Activated T-cell treated with anti-CD3 and anti-CD28 coated beads for 48 hours (primary cell): ENCODE results near the gene PRICKLE2.

Source experiments
- DNase-seq: peaks from one replicate; pipeline ENCODE4 v3.0.0-alpha.2; 2020; ENCODE audit warnings: low read depth

The PRICKLE2 gene

DNA sequence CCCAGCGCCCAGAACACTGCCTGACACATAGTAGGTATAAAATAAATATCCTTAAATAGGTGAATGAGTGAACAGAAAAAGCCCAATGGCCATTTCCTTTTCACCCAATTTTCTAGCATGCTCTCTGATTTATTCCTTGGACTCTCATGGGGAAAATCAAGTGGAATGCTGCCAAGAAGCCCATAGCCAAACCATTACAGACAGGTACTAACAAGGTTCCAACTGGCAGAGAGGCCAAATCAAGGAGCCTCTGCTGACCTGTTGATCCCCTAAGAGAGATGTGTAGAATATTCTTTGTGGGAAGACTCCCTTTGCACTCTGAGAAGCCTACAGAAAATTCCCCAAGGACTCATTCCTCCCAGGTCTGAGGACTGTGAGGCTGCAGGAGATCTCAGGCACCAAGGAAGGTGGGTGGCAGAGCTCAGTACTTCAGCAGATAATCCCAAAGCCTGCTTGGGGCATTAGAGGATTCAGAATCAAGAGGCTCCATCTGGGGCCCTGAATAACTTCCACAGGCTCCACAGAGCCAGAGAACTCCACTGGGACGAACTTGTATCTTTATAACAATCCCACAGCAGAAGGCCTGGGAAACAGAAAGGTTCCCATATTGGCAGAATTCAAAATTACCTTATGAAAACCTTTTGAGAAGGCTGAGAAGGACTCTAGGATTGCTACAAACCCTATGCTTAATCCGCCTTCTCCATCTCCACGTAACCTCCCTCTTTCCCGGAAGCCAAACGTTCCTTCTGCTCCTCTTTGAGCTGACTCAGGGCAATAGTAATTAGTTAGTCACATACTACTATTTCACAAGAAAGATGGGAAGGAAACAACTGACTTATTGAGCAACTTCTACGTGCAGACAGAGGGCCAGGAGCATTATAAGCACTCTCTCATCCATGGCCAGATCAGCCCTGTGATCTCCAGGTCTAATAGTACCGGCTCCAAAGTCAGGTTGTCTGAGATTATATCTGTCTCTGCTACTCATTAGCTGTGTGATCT, 34.5 kb downstream of the PRICKLE2 start:
- DNase-seq, result no peak

DNA sequence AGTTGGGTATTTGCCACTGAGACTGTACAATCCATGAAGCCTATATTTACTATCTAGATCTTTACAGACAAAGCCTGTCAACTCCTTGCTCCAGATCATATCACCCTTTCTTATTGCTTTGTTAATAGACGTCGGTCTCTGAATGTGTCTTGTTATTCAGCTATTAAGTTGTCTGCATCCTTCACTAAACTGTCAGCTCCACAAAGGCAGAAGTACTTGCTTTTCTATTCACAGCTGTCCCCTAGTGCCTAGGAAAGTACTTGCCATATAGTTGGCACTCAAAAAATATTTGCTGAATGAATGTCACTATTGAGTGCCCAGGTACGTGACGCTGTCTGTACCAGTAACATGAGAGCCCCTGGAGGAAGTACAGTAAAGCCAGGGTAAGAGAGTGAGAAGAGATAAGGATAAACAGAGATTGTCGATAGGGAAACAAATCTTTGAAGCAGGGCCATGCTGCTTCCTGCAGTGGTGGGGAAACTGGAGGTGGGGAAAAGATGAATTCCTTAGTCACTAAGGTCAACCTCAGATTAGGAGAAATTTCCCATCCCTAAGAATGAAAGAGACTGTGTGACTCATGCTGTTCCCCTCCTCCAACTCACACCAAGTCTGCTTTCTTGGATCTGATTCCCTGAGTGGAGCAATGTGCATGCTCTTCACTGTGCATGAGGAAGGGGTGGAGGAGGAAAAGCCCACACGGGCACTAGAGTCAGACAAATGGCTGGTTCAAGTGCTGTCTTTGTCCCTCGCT, 36.3 kb downstream of the PRICKLE2 start:
- no peak for DNase-seq

DNA sequence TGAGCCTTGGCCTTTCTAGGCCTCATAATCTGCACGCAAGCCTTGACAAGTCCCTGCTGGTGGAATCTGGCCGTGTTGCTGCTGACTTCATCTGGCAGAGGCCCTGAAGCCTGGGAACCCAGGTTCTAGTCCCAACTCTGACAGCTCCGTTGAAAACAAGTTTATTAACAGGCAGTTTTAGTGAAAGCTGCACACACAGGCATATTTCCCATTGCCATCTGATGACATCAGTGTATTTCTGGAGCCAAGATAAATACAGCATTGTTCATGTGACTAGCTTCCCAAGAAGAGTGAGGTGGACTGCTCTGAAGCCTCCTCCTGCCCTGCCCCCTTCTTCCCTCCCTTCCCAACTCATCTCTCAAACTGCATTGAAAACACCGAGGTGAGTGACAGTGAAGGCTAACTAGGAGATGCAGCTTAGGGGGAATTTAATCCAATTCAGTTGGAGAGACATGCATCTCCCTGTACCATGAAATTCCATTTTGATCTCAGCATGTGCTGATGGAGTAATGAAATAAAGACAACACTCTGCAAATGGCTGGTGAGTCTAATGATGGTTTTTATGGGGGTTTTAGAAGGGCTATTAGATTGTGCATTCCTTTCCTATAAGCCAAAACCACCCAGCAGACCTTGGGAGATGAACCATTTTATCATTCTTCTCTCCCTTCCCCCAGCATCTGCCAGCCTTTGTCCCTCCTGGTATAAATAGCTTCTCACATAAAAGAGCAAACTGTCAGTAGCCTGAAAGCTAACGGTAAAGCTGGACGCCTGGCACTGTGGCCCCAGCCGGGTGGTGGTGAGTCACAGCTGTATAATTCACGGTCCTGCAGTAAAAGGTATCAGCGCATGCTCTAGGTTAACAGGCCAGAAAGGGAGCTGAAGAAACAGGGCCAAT, 38.0 kb downstream of the PRICKLE2 start:
- DNase-seq, result no peak

DNA sequence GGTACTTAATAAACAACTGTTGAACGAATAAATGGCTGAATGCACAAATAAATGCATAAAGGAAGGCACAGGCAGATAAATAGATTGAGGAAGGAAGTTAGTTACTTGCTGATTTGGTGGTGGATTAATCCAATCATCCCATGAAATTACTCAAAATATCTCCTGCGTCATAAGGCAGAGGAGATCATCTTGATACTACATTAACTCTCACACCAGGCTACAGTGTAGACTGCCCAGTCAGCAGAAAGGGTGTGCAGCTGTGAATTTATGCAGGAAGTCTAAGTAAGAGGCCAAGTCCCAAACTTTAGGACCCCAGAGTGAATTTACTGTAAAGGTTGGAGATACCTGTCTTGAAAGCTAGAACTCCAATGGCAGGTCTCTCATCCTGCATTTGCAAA, 38.6 kb downstream of the PRICKLE2 start:
- DNase-seq, result no peak

DNA sequence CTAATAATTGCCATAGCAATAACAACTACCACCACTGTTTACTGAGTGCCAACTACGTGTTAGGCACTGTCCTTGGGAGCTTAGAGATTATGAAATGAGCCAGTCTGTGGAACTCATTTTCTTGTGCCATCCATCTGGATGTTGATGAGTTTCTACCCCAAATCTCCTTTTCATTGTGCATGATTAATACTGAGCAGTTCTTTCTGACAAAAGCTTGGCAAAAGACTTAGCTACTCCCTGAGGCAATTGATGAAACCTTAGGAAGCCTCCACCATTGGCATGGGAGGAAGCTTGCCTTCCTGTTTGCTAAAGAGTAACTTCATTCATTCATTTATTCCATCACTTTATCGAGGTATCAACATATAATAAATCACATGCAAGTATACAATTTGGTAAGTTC, 39.8 kb downstream of the PRICKLE2 start:
- DNase-seq, result no peak

DNA sequence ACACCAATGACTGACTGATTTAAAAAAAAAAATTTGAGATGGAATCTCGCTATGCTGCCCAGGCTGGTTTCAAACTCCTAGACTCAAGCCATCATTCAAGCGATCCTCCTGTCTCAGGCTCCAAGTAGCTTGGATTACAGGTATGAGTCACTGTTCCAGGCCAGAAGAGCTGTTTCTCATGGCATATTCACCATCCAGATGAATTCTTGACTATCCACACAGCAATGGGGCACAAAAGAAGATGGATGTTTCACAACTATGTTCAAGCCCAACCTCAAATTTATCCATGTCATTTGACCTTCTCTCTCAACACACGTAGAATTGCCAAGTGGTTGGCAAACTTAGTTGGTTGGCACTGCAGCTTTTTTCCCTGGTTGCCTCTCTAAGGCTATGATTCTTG, 40.6 kb downstream of the PRICKLE2 start:
- DNase-seq, result no peak

DNA sequence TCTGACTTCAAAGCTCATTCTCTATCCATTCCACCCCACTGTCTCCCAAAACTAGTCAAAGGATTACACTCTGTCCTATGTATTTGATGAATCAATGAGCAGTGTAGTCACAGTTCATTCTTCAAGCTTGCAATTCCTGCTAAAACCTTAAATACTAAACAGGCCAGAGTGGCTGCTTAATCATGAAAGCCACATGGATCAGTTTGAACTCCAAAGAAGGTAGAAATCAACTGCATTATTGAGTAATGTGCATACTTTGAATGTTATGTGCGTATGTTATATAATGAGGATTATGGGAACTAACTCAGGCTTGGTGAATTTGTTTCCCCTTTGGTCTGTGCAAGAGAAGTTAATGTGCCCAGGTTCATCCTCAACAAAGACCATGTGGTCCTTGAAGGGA, 45.4 kb downstream of the PRICKLE2 start:
- DNase-seq, result no peak

DNA sequence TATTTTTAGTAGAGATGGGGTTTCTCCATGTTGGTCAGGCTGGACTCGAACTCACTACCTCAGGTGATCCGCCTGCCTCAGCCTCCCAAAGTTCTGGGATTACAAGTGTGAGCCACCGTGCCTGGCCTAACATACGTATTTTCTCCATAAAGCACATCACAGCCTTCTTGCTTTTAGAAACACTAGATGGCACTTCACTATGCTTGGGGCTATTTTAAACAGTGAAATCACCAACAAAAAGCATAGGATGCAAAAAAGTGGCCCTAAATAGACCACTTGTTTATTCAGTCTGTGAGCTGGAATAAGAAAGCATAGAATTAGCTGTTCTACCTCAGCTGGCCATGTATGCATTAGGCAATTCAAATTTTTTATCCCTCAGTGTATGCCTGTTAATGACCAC, 46.0 kb downstream of the PRICKLE2 start:
- DNase-seq, result no peak

DNA sequence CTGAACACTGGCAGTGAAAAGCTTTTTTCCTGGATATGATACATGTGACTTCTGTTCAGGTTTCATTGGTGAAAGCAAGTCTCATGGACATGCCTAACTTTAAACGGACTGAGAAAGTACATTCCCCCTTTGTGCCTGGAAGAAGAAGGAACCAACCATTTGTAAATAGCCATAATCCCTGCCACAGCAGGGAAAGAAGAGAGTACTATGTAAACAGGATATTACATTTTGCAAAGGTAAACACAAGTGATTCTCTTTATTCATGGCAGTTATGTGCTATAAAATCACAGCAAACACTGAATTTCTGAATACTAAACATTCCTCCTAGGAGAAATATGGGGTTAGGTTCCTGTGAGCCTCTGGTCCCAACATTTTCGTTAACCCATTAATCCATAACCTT, 46.8 kb downstream of the PRICKLE2 start:
- DNase-seq, result no peak

DNA sequence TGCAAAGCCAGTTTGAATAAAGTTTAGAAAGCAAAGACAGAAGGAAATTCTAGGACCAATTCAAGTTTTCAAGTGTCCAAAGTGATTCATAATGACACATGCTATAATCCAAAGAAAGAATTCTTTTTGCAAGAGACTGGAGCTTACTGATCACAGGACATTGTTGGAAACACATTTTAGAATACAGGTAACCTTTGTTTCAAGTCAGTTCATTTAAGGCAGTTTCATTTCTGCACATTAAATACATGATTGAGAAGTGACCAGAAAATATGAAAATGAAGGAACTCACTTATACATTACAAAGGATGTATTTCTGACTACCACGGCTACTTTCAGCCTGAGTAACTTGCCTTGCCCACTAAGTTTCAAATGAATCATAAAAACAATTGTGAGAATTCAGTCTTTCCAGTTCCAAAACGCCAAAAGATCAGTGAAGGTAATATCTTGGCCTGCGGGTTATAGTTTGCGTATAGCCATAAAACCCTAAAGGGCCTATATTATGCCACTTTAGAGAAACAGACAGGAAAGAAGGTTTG, 48.7 kb downstream of the PRICKLE2 start:
- DNase-seq, result no peak

DNA sequence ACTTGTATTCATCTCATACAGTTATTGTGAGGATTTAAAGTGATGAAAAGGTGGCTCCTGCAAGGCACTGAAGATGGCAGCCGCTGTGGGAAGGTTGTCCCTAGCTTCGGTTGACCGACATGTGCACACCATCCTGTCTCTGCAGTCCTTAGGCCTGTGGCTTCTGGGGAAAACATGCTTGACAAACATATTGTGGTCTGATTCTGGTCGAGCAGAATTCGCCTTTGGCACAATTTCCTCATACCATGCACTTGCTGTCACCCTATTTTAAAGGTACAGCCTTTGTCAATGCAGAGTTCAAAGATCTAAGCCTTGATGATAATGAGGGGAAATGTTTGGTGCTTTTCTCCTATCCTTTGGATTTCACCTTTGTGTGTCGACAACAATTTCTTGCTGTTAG, 50.9 kb downstream of the PRICKLE2 start:
- DNase-seq, result no peak

DNA sequence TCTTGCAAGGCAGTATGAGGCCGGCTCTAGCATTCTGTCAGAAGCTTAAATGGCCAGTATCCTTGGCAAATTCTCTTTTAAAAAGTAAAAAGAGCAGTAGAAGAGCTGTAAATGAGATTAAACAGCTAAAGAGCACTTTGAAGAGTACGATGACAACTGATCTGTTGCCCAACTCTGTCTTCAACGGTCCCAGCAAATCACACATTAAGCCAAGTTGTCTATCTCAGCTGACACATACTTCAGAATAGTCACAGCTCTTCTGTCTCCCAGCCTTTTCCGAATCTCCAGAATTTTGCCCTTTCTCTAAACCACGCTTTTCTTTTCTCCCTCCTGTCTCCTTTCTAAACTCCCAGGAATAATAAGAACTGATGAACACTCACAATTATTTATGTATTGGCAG, 51.7 kb downstream of the PRICKLE2 start:
- no peak for DNase-seq

DNA sequence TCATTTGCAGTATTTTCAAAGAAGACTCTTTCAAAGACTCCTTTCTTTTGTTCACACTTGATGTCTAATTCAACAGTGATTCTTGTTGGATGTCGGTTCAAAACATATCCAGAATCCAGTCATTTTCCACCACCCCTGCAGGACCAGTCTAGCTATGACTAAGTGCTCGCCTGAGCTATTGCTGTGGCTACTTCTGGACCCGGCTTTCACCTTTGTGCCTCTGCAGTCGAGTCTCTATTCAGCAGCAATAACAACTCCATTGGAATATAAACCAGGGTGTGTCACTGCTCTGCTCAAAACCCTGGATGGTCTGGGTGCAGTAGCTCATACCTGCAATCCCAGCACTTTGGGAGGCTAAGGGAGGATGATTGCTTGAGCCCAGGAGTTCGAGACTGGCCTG, 55.0 kb downstream of the PRICKLE2 start:
- no peak for DNase-seq

DNA sequence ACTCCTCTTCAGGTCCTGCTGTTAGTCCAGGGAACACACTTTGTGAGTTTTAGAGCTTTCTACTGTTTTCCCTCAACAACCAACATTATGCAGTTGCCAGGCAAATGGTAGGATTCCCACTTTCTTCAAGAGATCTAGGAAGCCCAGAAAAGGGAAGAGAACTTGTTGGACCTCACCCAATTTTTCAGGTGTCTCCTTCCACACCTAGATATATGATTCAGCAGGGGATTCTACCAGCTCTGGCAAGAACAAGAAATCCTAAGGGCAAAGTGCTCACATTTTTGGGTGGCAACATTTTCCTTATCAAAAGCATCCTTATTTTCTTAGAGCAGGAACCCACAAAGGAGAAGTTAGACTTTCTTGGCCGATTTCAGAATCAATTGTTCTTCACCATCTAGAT, 57.4 kb downstream of the PRICKLE2 start:
- DNase-seq, result no peak

DNA sequence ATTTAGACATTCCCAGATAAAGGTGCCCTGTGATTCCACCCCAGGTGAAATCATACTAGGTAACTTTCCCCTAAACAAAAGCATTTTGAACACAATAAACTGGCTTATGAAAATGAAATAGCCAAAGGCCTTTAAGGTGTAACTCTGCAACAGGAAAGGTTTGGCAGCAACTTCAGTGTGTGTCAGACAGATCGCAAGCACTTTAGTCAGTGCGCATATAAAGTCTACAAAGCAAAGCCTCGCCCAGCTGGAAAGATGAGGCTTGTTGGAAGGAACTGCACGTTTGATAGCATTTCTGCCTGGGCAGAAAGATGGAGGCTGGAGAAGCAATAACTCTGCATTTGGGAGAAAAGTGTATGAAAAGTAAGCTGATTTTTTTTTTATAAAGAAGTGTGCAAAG, 57.9 kb downstream of the PRICKLE2 start:
- no peak for DNase-seq

DNA sequence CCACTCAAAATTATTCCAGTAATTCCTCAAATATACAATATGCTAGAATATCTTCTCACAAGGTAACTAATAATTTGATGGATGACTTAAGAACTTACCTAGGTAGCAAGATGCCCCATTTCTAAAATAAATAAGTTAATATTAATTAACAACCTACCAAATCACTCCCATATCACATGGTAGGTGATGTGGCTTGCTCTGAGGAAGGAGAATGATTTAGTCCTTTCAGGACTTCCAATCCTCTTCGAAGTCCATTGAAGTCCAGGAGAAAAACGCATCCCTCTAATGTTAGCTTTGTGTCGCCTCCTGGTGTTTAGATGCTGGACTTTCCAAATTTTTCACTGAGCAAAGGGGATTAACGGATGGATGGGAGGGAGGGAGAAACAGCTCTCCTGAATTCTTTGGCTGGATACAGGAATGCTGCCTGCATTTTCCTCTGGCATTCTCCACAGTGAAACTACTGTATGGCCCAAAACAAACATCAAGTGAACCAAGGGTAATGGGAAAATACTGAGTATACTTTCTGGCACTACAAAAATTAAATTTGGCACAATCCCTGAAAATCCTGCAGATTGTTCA, 58.6 kb downstream of the PRICKLE2 start:
- no peak for DNase-seq

DNA sequence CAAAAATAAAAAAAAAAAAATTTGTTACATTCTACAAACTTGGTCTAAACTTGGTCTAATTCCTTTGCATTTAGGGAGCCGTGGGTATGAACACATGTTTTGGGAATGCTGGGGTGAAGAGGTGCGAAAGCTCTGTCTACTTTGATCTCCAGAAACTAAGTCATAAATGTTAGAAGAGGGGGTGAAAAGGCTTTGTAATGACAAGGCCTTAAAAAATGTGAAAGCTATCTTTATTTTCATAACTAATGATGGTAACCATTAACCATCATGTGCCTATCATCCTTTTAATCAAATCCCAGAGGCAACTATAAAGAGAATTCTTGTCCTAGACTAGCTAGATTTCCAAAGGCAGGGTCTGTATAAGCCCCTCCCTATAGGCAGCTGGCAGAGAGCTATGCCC, 60.9 kb downstream of the PRICKLE2 start:
- no peak for DNase-seq

DNA sequence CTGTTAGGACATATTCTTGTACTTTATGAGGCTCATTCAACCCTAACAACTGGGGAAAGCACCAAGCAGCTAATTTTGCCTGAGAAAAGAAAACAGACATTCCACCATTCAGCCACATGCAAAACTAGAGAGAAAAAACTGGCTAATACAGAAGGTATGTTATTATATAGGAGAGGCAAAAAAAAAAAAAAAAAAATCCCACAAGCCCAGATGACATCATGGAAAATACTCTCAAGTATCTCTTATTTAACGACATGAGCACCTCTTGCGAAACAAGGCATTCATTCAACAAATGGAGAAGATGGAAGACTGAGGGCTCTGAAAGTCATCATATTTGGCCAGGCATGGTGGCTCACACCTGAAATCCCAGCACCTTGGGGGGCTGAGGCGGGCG, 61.5 kb downstream of the PRICKLE2 start:
- no peak for DNase-seq

DNA sequence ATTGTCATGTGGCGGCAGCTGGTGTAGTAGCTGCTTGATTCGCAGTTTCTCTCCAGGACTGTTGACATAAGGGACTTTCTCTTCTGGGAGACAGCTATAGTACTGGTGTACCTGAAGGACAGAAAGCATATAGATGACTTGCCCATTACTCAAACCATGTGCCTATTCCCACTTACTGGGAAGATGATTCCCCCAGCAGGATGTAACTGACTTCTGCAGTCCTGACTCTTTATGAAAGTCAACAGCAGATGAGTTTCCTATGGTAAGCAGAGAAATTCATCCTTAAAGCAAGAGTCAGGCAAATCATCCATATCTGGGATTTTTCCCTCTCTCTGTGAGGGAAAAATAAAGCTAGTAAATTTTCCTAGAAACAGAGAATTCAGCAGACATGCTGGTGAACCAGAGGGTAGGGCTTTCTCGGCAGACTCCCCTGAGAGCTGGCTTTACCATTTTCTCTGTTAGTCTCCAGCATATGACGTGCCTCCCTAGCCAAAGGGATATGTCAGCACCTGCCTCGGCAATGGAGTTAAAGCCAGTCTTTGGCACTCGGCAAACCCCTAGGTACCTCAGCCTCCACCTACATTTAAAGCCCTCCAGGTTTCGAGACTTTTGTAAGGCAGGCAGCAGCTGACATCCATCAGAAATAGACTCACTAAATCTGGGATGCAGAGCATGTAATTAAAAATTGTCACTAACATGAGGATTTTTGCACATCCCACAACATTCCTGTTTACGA, 62.1 kb downstream of the PRICKLE2 start:
- DNase-seq, result no peak

DNA sequence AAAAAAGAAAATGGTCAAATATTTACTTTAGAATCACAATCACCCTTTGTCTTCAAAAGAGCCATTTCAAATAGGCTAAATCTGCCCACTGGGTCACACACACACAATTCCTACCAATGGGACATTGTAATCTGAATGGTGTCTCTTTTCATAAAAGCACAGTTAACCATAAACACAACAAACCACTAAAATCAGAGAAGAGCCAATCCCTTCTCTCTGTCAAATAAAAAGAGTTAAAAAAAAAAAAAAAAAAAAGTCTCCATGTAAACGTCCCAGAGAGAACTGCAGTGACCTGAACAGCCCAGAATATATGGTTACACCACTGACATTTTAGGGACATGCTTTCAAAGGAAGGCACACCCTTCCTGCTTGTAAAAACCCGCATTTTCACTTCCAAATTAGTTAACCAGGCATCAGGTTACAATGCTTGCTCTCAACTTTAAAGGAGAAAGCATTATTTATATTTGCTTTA, 63.7 kb downstream of the PRICKLE2 start:
- DNase-seq, result no peak
